Naive thymus-derived CD4-positive, alpha-beta T cell (primary cell): Measurements from ENCODE around the gene TMEM223. TPM values are rescaled to one million over a fixed set of nuclear protein-coding genes. Genes with fewer than 3 reads are reported as not detected.

ENCODE experiments used
- microRNA-seq: library from miRNA; unstranded; fragments of <30 nt; microRNA quantifications from one replicate; pipeline ENCODE4 v1.2.0, GENCODE V29; 2022; ENCODE audit warnings: borderline microRNAs expressed
- polyA plus RNA-seq, 2 donors: library from polyadenylated mRNA; unstranded; fragments of 300-500 nt; fragmentation: Illumina TruSeq; gene quantifications; one replicate each; pipeline ENCODE4 v1.2.3, GENCODE V29; 2021
- total RNA-seq, 6 experiments: library from RNA in 5 of 6; stranded (reverse) in 5 of 6; gene quantifications; 1 replicate in 5 of 6; 2 replicates in 1 of 6; pipeline ENCODE4 v1.2.3 and lab custom pipeline; 2021 to 2026

Gene TMEM223
- total and polyA plus RNA-seq, 7 experiments from 2014 or later = 6.3 to 60.4 (median 21.8) TPM

Small RNA genes within 50 kb of the gene (microRNA-seq; reads per million reads assigned to microRNA genes)
- gene MIR6514 (not detected), gene MIR6748 (not detected)

Other genes starting within 250 kb of the TMEM223 start
Only the 30 nearest of the 31 such genes appear.
- 1,000 to 10,000 TPM; 1,186 to 2,550 (median 2,338) TPM for gene EEF1G, start 218.1 kb downstream of the TMEM223 start, total RNA-seq
- 1,000 to 10,000 TPM; 2,027 to 2,354 TPM for gene EEF1G, start 218.1 kb downstream of the TMEM223 start, polyA plus RNA-seq
- 10 to 100 TPM; 34.5 to 54.6 (median 37.4) TPM for gene TUT1, start 200.5 kb downstream of the TMEM223 start, total RNA-seq
- gene TUT1, start 200.5 kb downstream of the TMEM223 start, polyA plus RNA-seq = 10 to 100 TPM; 20.2 to 25.4 TPM
- gene MTA2, start 190.1 kb downstream of the TMEM223 start, total RNA-seq = 100 to 1,000 TPM; 134 to 238 (median 199) TPM
- 10 to 100 TPM; 25.6 to 46.4 TPM for gene MTA2, start 190.1 kb downstream of the TMEM223 start, polyA plus RNA-seq
- gene EML3, start 179.2 kb downstream of the TMEM223 start, total RNA-seq = 100 to 1,000 TPM; 152 to 209 (median 188) TPM
- 10 to 100 TPM; 14.6 to 23.9 TPM for gene EML3, start 179.2 kb downstream of the TMEM223 start, polyA plus RNA-seq
- 1 to 10 TPM; 1.2 to 2.4 (median 2.0) TPM for gene ROM1, start 178.7 kb downstream of the TMEM223 start, total RNA-seq
- gene ROM1, start 178.7 kb downstream of the TMEM223 start, polyA plus RNA-seq = under 1 TPM in 1 of 2 donors, not detected in 1; 0.51 TPM
- gene B3GAT3, start 170.0 kb downstream of the TMEM223 start, total RNA-seq = 10 to 100 TPM; 55.8 to 78.1 (median 71.2) TPM
- gene B3GAT3, start 170.0 kb downstream of the TMEM223 start, polyA plus RNA-seq = 10 to 100 TPM; 35.0 to 41.9 TPM
- gene GANAB, start 145.4 kb downstream of the TMEM223 start, total RNA-seq = 100 to 1,000 TPM; 203 to 313 (median 286) TPM
- gene GANAB, start 145.4 kb downstream of the TMEM223 start, polyA plus RNA-seq = 100 to 1,000 TPM; 157 to 189 TPM
- 10 to 100 TPM; 14.0 to 33.8 (median 32.1) TPM for gene INTS5, start 138.7 kb downstream of the TMEM223 start, total RNA-seq
- 10 to 100 TPM; 39.1 to 72.2 TPM for gene INTS5, start 138.7 kb downstream of the TMEM223 start, polyA plus RNA-seq
- 100 to 1,000 TPM in 1 of 5 experiments, 10 to 100 TPM in 4; 23.2 to 103 (median 47.6) TPM for gene C11orf98, start 126.8 kb downstream of the TMEM223 start, total RNA-seq
- 10 to 100 TPM; 84.2 to 96.9 TPM for gene C11orf98, start 126.8 kb downstream of the TMEM223 start, polyA plus RNA-seq
- 10 to 100 TPM in 4 of 5 experiments, 1 to 10 TPM in 1; 8.9 to 29.3 (median 23.7) TPM for gene CSKMT, start 126.7 kb downstream of the TMEM223 start, total RNA-seq
- 1 to 10 TPM; 2.5 TPM for gene CSKMT, start 126.7 kb downstream of the TMEM223 start, polyA plus RNA-seq
- gene UQCC3, start 120.3 kb downstream of the TMEM223 start, total RNA-seq = 1 to 10 TPM; 2.2 to 8.2 (median 5.8) TPM
- 10 to 100 TPM in 1 of 2 donors, 1 to 10 TPM in 1; 9.1 to 11.1 TPM for gene UQCC3, start 120.3 kb downstream of the TMEM223 start, polyA plus RNA-seq
- 10 to 100 TPM; 13.8 to 26.4 (median 20.8) TPM for gene LBHD1, start 119.7 kb downstream of the TMEM223 start, total RNA-seq
- 1 to 10 TPM; 3.5 to 5.9 TPM for gene LBHD1, start 119.7 kb downstream of the TMEM223 start, polyA plus RNA-seq
- gene UBXN1, start 112.9 kb downstream of the TMEM223 start, total RNA-seq = 100 to 1,000 TPM; 114 to 215 (median 207) TPM
- 100 to 1,000 TPM; 218 to 256 TPM for gene UBXN1, start 112.9 kb downstream of the TMEM223 start, polyA plus RNA-seq
- under 1 TPM in 3 of 5 experiments, not detected in 2; 0.12 to 0.38 (median 0.24) TPM for gene LRRN4CL, start 102.5 kb downstream of the TMEM223 start, total RNA-seq
- gene LRRN4CL, start 102.5 kb downstream of the TMEM223 start, polyA plus RNA-seq = not detected
- gene BSCL2, start 84.6 kb downstream of the TMEM223 start, total RNA-seq = 10 to 100 TPM; 28.4 to 53.9 (median 39.0) TPM
- 10 to 100 TPM; 57.9 to 63.5 TPM for gene BSCL2, start 84.6 kb downstream of the TMEM223 start, polyA plus RNA-seq
- gene GNG3, start 84.3 kb downstream of the TMEM223 start, total RNA-seq = not detected
- not detected for gene GNG3, start 84.3 kb downstream of the TMEM223 start, polyA plus RNA-seq
- gene HNRNPUL2, start 64.5 kb downstream of the TMEM223 start, total RNA-seq = 10 to 100 TPM; 43.4 to 77.5 (median 65.3) TPM
- gene HNRNPUL2, start 64.5 kb downstream of the TMEM223 start, polyA plus RNA-seq = 1 to 10 TPM; 1.9 TPM
- 10 to 100 TPM; 13.1 to 53.0 (median 47.1) TPM for gene TTC9C, start 63.5 kb downstream of the TMEM223 start, total RNA-seq
- 10 to 100 TPM; 12.0 to 29.3 TPM for gene TTC9C, start 63.5 kb downstream of the TMEM223 start, polyA plus RNA-seq
- 10 to 100 TPM in 3 of 5 experiments, 1 to 10 TPM in 2; 6.4 to 24.1 (median 19.0) TPM for gene ZBTB3, start 37.8 kb downstream of the TMEM223 start, total RNA-seq
- 1 to 10 TPM; 4.1 to 7.7 TPM for gene ZBTB3, start 37.8 kb downstream of the TMEM223 start, polyA plus RNA-seq
- 100 to 1,000 TPM in 1 of 5 experiments, 10 to 100 TPM in 4; 62.7 to 109 (median 77.8) TPM for gene POLR2G, start 30.4 kb downstream of the TMEM223 start, total RNA-seq
- gene POLR2G, start 30.4 kb downstream of the TMEM223 start, polyA plus RNA-seq = 100 to 1,000 TPM; 225 to 245 TPM
- gene TAF6L, start 20.6 kb downstream of the TMEM223 start, total RNA-seq = 10 to 100 TPM; 13.1 to 34.9 (median 24.1) TPM
- gene TAF6L, start 20.6 kb downstream of the TMEM223 start, polyA plus RNA-seq = 10 to 100 TPM in 1 of 2 donors, 1 to 10 TPM in 1; 8.4 to 13.9 TPM
- gene TMEM179B, start 4.6 kb downstream of the TMEM223 start, total RNA-seq = 10 to 100 TPM; 23.2 to 72.3 (median 50.9) TPM
- gene TMEM179B, start 4.6 kb downstream of the TMEM223 start, polyA plus RNA-seq = 100 to 1,000 TPM; 103 to 113 TPM
- gene NXF1, start 13.4 kb upstream of the TMEM223 start, total RNA-seq = 100 to 1,000 TPM in 4 of 5 experiments, 10 to 100 TPM in 1; 92.1 to 421 (median 195) TPM
- 100 to 1,000 TPM in 1 of 2 donors, 10 to 100 TPM in 1; 66.9 to 106 TPM for gene NXF1, start 13.4 kb upstream of the TMEM223 start, polyA plus RNA-seq
- 100 to 1,000 TPM in 2 of 5 experiments, 10 to 100 TPM in 3; 47.0 to 152 (median 57.3) TPM for gene STX5, start 40.0 kb upstream of the TMEM223 start, total RNA-seq
- 10 to 100 TPM; 23.8 to 32.8 TPM for gene STX5, start 40.0 kb upstream of the TMEM223 start, polyA plus RNA-seq
- under 1 TPM in 1 of 5 experiments, not detected in 4; 0.89 TPM for gene TEX54, start 40.8 kb upstream of the TMEM223 start, total RNA-seq
- gene TEX54, start 40.8 kb upstream of the TMEM223 start, polyA plus RNA-seq = 1 to 10 TPM; 1.6 to 2.1 TPM
- gene WDR74, start 47.6 kb upstream of the TMEM223 start, total RNA-seq = 100 to 1,000 TPM in 4 of 5 experiments, 10 to 100 TPM in 1; 87.2 to 279 (median 102) TPM
- gene WDR74, start 47.6 kb upstream of the TMEM223 start, polyA plus RNA-seq = 10 to 100 TPM; 55.0 to 56.9 TPM
- 100 to 1,000 TPM; 159 to 239 (median 218) TPM for gene SLC3A2, start 88.9 kb upstream of the TMEM223 start, total RNA-seq
- gene SLC3A2, start 88.9 kb upstream of the TMEM223 start, polyA plus RNA-seq = 100 to 1,000 TPM; 118 to 189 TPM
- not detected for gene CHRM1, start 129.4 kb upstream of the TMEM223 start, total RNA-seq
- not detected for gene CHRM1, start 129.4 kb upstream of the TMEM223 start, polyA plus RNA-seq
- gene SLC22A6, start 193.0 kb upstream of the TMEM223 start, total RNA-seq = not detected
- not detected for gene SLC22A6, start 193.0 kb upstream of the TMEM223 start, polyA plus RNA-seq
- gene SLC22A8, start 223.8 kb upstream of the TMEM223 start, total RNA-seq = not detected
- not detected for gene SLC22A8, start 223.8 kb upstream of the TMEM223 start, polyA plus RNA-seq